Stimulated activated CD8-positive, alpha-beta memory T cell treated with anti-CD3 and anti-CD28 coated beads, Interleukin-4, amount 100 ng/mL, for 24 hours (primary cell): Measurements from ENCODE around the gene CDIP1.

Experiments used
- DNase-seq: peaks from one replicate; pipeline ENCODE4 v3.0.0-alpha.2; 2020; ENCODE audit warnings: low read depth

The CDIP1 gene

DNA sequence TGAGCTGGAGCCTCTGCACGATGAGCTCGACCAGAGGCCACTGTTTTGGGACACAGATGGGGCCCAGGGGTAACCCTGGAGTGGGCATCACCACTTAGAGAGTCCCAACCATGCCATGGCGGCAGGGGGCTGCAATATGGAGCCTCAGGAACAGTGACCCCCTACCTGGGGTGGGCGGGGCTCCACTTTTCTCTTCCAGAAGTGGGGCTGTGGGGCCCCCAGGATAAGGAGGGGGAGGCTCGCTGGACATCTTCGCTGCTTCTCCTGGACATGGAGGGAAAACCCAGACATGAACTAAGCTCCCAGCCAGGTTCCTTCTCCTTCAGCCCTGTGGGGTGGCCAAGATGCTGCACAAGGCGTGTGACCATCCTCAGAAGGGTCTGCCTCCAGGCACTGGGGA, 24.7 kb downstream of the CDIP1 start:
- DNase-seq, result no peak

DNA sequence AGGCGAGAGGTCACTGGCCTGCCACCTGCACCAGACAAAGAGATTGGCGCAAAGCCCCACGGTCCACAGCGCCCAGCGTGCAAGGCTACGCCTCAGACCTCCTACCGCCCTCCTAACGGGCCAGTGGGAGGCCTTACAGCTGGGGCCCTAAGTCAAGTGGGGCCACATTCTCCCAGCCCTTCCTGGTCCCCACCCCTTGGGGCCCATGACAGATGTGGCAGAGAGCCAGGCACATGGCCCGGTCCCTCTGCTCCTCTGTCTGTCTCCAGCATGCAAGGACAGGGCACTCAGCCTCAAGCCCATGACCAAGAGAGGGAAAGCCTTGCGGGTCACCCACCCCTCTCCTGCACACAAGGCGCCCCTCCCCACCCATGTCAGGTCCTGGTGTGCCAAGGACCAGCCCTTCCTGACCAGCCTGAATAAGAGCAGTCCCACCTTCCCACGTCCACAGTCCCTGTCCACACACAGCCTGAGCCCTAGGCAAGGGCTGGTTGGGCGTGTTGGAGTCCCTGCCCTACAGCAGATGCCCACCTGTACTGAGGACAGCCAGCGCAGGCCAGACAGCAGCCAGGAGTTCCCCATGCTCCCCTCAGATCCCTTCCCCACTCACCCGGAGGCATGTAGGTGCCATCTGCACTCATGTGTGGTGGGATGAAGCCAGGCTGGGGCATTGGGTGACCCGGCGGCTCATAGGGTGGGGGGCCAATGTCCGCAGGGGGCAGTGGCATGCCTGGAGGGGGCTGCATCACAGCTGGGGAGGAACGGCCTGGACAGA, 25.3 kb downstream of the CDIP1 start:
- DNase-seq, result no peak

DNA sequence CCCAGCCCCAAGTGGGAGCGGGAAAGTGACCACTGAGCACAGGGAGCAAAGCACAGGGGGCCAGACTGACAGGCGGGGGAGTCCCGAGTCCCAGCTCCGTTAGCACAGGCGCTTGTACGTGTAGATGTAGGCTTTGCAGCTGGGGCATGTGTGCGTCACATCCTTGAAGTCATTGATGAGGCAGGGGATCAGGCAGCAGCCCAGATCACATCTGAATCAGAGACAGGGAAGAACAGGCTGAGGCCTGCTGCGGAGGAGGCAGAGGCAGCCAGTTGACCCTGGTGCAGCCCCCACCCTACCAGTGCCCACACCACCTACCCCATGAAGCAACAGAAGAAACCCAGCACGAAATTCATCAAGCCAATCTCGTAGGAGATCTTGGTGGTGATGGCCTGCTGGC, 26.1 kb downstream of the CDIP1 start:
- DNase-seq, result no peak

DNA sequence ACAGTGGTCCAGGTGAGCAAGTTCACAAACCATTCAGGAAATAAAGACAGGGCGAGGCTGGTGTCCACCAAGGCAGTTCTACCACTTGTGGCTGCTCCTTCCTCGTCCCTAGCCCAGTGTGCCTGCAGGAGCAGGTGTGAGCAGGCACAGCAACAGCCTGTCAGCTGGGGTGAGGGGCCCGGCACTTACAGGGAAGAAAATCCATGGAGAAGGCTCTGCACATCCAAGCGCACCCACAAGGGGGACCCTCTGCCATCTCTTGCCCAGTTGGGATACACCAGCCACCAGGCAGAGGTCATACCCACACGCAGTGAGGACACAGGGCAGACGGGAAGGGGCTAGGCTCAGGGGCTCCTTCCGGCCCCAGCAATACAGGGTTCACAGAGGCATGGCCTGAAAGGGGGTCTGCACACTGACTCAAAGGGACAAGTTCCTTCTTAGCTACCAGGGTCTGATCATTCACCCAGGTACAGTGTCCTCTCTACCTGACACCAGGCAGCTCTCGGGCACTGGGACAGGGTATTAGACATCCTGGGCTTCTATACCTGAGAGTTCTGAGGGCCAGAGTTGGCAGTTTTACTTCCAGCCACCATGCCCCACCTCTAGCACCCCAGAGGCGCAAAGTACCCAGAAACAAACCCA, 27.0 kb downstream of the CDIP1 start:
- no peak for DNase-seq

DNA sequence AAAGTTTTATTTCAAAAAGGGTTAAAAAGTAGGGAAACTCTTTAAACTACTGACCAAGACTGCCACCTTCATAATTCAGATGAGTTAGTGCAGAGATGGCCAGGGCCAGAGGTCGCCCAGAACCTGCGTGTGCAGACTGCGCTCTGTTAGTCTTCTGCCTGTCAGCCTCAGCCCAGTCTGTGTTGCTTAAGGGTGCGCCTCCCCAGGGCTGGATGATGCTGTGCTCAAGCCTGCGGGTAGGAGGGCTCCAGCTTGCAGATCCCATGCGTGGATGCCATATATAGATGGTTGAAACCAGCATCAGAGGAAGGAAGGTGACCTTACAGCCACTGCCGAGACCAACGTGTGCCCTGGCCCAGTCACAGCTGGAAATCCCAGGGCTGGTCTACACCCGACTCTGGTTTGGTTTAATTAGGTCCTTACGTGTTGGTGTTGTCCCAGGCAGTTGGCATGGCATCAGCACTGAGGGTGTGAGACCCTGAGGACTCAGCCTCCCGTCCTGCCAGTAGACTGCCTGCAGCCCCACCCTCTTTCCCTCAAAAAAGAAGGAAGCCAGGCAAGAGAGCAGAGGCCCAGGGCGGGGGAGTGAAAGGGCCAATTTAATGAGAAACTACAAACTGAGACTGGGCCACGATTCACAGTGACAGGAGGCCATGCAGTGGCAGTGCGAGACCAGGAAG, 27.7 kb downstream of the CDIP1 start:
- DNase-seq, result no peak

DNA sequence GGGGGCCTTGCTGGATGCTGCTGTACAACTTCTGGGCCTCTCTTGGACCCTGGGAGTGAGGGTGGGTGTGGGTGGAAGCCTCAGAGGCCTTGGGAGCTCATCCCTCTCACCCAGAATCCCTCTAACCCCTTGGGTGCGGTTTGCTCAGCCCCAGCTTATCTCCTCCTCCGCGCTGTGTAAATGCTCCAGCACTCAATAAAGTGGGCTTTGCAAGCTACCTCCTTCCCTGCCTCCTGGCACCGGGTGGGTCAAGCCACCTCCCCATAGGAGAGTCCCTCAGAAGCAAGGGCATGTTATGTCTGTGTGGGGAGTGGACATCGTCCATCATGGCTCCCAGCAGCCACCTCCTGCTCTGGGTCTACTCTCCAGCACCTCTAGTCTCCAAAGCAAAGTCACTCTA, 28.4 kb downstream of the CDIP1 start:
- no peak for DNase-seq

DNA sequence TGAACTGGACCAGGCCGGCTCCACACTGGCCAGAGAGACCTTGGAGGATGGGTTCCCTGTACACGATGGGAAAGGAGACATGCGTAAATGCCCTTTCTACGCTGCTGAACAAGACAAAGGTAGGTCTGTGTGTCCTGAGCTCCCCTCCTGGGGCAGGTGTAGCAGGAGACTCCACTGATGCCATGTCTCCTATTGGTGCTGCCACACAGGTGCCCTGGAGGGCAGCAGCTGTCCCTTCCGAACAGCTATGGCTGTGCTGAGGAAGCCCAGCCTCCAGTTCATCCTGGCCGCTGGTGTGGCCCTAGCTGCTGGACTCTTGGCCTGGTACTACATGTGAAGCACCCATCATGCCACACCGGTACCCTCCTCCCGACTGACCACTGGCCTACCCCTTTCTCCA, 29.2 kb downstream of the CDIP1 start:
- DNase-seq, result no peak

DNA sequence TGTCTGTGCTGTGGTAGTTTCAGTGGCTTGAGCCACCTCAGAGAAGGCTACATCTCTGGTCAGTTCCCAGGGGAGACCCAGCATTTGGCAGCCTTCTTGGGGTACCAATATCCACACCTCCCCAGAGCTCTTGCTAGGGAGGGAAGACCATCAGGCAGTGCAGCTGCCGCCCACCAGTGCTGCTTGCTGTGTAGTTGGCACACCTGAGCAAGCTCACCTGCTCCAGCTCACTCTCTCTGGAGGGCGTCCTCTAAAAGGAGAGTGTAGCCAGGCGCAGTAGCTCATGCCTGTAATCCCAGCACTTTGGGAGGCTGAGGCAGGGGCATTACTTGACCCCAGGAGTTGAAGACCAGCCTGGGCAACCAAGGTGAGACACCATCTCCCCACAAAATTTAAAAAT, 29.8 kb downstream of the CDIP1 start:
- DNase-seq, result no peak

DNA sequence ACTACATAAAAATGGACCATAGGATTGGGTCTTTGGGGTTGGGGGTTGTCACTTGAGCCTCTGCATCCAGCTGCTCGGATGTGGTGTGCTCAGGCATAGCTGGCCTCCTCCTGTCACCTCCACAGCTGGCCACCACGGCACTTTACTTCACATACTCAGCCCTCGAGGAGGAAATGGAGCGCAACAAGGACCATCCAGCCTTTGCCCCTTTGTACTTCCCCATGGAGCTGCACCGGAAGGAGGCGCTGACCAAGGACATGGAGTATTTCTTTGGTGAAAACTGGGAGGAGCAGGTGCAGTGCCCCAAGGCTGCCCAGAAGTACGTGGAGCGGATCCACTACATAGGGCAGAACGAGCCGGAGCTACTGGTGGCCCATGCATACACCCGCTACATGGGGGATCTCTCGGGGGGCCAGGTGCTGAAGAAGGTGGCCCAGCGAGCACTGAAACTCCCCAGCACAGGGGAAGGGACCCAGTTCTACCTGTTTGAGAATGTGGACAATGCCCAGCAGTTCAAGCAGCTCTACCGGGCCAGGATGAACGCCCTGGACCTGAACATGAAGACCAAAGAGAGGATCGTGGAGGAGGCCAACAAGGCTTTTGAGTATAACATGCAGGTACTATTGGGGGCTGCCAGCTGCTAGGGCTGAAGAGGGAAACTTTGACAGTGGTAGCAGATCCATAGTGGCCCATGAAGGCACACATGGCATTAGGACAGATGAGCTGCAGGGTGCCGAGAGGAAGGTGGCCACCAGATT, 30.8 kb downstream of the CDIP1 start:
- no peak for DNase-seq

DNA sequence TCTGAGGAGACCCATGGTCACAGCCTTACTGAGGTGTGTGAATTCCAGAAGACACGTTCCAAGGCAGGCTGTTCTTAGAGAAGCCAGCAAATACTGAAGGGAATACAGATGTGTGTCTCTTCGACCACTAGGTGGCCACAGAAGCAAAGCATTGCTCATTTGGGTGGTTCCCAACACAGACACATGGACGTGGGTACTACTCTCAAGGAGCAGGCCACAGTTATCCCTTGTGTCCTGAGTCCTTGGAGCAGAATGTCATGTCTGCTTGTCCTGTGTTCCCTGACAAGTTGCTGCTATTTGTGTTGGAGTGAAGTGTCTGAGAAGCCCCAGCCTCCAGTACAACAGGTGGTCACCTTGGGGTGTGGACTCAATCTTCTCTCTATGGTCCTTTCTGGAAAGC, 32.1 kb downstream of the CDIP1 start:
- DNase-seq, result peak; percentile 17

DNA sequence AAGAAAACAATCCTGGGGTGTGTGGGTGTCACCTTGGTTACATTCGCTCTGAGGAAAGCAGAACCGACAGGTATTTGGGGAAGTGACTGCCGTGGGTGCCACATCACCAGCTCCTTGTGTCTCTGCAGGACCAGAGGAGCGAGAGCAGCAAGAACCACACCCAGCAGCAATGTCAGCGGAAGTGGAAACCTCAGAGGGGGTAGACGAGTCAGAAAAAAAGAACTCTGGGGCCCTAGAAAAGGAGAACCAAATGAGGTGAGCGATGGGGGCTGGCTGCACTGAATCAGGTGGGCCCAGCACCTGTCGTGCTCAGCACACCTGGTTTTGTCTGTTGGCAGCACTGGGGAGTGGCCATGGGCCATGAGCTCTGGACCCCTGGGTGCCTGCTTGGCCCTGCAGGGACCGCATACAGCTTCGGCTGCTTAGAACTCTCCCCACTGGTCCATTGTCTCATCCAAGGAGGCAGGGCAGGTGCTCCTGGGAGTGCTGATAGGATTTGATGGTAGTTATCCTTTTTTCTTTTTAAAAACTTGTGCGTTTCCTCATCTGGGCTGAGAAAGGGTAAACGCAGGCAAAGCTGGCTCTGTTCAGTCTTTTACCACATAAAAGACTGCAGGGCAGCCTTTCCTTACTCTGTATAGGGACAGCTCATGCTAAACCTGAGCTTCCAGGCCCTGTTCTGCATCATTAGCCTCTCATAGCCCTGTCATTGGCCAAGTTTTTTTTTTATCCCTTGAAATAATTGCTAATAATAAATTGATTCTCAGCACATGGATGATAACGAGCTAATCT, 33.0 kb downstream of the CDIP1 start:
- peak; percentile 25 for DNase-seq

DNA sequence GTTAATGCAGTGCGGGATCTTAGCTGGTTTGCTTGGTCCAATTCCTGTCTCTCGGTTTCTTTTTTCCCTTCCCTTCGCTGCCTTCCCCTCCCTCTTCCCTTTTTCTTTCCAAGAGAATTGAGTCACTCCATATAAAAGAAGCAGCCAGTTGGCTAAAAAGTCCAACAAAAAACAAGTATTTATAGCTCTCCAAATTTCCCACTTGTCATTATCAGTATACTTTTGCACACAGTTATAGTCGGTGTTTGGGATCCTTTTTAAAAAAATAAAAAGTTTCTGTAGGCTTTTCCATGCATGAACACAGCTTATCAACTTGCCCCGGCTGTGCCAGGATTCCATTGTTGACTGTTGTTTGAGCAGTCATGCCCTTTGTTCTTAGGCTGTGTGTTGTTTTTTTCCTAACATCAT, 37.5 kb downstream of the CDIP1 start:
- no peak for DNase-seq

DNA sequence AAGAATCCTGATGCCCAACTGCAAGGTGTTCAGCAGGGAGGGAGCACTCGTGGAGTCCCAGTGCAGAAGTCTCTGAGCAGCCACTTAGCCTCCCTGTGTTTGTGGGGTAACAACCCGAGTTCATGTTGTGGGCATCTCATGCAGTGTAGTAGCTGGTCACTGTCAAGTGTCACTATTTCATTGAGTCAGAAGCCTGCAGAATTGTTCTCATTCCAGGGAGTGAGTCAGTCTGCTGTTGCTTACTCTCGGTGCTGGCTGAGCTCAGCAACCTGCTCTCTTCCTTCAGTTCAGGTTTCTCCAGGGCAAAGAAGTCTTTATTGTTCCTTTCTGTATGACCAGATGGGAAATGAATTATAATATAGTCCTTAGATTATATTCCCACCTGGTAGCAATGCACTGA, 38.3 kb downstream of the CDIP1 start:
- no peak for DNase-seq

DNA sequence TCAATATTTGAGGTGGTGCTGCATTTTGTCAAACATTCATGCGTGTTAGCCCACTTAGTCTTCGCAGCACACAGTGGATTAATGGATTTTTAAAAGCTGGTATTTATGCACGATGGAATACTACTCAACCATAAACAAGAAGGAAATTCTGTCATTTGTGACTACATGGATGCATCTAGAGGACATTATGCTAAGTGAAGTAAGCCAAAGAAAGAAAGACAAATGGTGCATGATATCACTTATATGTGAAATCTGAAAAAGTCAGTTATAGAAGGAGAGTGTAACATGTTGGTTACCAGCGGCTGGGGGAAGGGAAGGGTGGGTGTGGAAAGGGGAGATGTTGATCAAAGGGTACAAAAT, 39.4 kb downstream of the CDIP1 start:
- no peak for DNase-seq

DNA sequence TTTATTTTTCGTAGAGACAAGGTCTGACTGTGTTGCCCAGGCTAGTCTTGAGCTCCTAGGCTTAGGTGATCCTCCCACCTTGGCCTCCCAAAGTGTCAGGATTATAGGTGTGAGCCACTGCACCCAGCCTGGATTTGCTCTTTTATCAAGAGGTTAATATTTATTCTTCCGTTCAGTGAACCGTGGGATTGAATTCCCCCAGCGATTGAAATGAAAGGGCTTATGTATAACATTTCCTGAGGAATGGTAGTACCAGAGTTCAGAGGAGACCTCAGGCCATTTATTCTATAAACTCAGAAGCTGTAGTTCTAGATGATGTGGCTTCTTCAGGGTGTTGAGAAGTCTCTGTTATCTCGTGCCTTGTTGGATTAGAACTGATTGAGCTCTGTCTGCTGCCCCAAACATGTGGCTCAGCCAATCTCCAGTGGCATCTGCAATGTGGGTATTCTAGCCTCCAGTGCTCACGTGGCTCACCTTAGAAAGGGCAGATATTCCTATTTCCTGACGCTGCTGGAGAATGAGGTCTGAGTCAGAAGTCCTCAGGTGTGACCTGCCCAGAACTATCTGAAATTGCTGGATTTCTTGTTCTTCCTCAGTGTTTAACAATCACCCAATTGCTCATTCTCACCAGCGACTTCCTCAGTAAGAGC, 39.9 kb downstream of the CDIP1 start:
- no peak for DNase-seq

DNA sequence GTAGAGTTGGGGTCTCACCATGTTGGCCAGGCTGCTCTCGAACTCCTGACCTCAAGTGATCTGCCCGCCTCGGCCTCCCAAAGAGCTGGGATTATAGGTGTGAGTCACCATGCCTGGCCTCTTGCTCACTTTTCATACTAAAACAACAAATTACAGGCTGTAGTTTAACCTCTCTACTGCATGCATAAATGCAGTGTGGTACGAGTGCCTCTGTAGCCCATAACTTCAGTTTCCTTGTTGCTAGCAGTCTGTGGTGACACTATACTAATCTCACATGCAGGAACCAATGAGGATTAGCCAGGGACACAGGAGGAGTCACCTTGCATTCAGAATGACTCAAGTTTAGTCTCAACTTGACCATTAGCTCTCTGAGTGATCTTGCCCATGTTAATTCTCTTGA, 42.3 kb downstream of the CDIP1 start:
- no peak for DNase-seq

DNA sequence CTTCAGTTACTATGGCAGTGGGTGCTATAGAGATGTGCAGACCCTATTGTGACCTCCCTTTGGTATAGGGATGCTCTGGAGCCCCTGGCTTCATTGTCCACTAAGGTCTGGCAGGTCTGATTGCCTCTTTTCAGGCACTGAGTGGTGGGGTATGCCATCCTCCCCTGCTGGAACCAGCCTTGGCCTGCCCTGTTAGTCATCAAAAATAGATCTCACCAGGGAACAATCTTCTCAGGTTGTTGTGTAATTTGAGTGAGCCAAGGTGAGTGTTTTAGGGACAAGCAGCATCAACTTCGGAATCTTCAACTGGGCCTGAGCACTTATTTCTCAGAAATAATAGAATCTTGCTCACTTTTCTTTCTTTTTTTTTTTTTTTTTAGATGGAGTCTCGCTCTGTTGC, 42.8 kb downstream of the CDIP1 start:
- no peak for DNase-seq

DNA sequence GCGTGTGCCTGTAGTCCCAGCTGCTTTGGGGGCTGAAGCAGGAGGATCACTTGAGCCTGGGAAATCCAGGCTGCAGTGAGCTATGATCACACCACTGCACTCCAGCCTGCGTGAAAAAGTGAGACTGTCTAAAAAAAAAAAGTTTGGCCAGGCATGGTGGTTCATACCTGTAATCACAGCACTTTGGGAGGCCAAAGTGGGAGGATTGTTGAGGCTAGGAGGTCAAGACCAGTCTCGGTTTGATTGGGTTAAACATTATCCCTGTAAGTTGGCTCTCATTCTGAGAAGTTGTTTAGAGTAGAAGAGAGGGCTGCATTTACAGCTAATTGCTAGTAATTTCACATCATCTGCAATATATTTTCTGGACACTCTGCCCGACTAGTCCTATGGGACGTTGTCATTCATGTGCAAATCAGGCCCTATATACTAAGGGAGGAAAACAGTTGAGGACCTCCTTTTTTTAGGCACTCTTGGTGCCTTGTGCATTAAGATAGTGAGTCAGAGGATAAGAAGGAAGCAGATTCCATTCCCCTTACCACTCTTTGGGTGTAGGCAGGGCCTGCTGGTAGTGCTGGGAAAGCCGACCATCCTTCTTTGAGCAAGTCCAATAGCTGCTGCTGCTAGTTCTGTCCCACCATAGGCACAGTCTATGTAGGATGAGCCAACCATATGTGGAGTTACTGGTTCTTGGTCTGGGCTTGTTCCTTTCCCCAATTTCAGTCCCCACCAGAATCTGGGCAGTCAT, 43.7 kb downstream of the CDIP1 start:
- DNase-seq, result no peak

DNA sequence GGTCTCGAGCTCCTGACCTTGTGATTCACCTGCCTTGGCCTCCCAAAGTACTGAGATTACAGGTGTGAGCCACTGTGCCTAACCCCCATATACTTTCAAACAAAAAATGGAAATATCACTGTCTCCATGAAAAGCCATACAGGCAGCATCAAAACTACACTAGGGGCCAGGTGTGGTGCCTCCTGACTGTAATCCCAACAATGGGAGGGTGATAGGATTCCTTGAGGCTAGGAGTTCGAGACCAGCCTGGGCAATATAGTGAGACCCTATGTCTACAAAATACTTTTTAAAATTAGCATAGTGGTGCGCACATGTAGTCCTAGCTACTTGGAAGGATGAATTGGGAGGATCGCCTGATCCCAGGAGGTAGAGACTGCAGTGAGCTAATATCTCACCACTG, 46.7 kb downstream of the CDIP1 start:
- no peak for DNase-seq

DNA sequence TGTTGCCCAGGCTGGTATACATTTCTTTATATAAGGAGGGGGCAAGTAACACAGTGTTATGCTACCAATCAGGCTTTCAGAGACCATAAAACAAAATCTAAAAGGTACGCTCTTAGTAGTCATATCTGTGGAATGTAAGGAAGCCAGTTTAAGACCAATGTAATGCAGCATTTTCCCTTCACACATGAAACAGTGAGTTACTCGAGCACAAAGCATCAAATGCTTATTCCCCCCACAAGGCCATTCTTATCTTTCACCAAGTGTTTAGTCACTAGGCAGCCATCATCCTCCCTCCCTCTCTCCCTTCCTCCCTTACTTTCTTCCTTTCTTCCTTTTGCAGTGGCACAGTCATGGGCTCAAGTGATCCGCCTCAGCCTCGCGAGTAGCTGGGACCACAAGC, 49.5 kb downstream of the CDIP1 start:
- DNase-seq, result no peak

DNA sequence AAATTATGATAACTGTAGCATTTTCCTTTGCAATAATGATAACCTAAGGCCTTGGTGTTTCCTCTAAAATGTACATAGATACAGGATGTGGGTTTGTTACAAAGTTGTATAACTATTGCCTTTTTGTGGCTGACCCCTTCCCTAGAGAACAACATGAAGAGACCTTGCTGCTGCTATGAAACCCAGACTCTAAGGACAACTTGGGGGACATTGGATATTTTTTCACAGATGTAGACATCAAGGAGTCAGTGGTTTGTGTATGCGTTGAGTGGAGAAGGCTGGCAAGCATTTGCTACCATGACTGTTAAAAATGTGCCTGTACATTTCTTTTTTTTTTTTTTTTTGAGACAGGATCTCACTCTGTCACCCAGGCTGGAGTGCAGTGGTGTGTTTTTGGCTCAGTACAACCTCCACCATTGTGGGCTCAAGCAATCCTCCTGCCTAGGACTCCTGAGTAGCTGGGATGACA, 50.0 kb downstream of the CDIP1 start:
- DNase-seq, result no peak
